Measurements from ENCODE around the gene RPL39.
A peak's percentile ranks its signal among the peaks of the same experiment; 100 is the strongest.
"Not testable (repeated sequence)": the region's sequence is repeated elsewhere in the genome, so short reads cannot be mapped to it uniquely, and the experiment has no call there.

RPL39 gene

GRCh38 chrX:119784747-119785446, 6.5 kb downstream of the RPL39 start:
- peak; percentile 44 for DNase-seq (ENCODE audit: low spot score)
- peak; percentile 57 for TF ChIP-seq CTCF (IDR thresholded peaks at IDR 0.05; ENCODE audit: borderline replicate concordance, control extremely low read depth, extremely low read depth, insufficient read depth, missing control alignments)
- in situ Hi-C loops (cut with MboI; ENCODE audit: low sequenced_read_pairs, unreplicated experiment), result loop anchor here (10.0 to 25.0 kb wide), 2 partner anchors 270 to 352 kb away; no protein-coding TSS in a partner anchor

GRCh38 chrX:119783026-119783425, 8.4 kb downstream of the RPL39 start:
- TF ChIP-seq CTCF (IDR thresholded peaks at IDR 0.05; ENCODE audit: borderline replicate concordance, control extremely low read depth, extremely low read depth, insufficient read depth, missing control alignments), result no peak
- no peak for DNase-seq (ENCODE audit: low spot score)
- in situ Hi-C loops (cut with MboI; ENCODE audit: low sequenced_read_pairs, unreplicated experiment), result loop anchor here (10.0 to 25.0 kb wide), 2 partner anchors 268 to 354 kb away; no protein-coding TSS in a partner anchor

GRCh38 chrX:119778829-119779228, 12.6 kb downstream of the RPL39 start:
- in situ Hi-C loops (cut with MboI; ENCODE audit: low sequenced_read_pairs, unreplicated experiment), result loop anchor here (25.0 kb wide), 1 partner anchor 358 kb away; no protein-coding TSS in a partner anchor
- DNase-seq (ENCODE audit: low spot score), result no peak
- no peak for TF ChIP-seq CTCF (IDR thresholded peaks at IDR 0.05; ENCODE audit: borderline replicate concordance, control extremely low read depth, extremely low read depth, insufficient read depth, missing control alignments)

GRCh38 chrX:119775517-119776238, 15.8 kb downstream of the RPL39 start:
- TF ChIP-seq CTCF (IDR thresholded peaks at IDR 0.05; ENCODE audit: borderline replicate concordance, control extremely low read depth, extremely low read depth, insufficient read depth, missing control alignments), result no peak
- in situ Hi-C loops (cut with MboI; ENCODE audit: low sequenced_read_pairs, unreplicated experiment), result loop anchor here (25.0 kb wide), 1 partner anchor 362 kb away; no protein-coding TSS in a partner anchor
- peak; percentile 37 for DNase-seq (ENCODE audit: low spot score)

GRCh38 chrX:119769388-119769787, 22.0 kb downstream of the RPL39 start:
- DNase-seq (ENCODE audit: low spot score); in situ Hi-C loops (cut with MboI; ENCODE audit: low sequenced_read_pairs, unreplicated experiment): not testable (repeated sequence)

GRCh38 chrX:119768436-119768835, 23.0 kb downstream of the RPL39 start:
- in situ Hi-C loops (cut with MboI; ENCODE audit: low sequenced_read_pairs, unreplicated experiment); DNase-seq (ENCODE audit: low spot score): not testable (repeated sequence)

- in situ Hi-C loops (cut with MboI; ENCODE audit: low sequenced_read_pairs, unreplicated experiment), result no loop called here
- TF ChIP-seq CTCF (IDR thresholded peaks at IDR 0.05; ENCODE audit: borderline replicate concordance, control extremely low read depth, extremely low read depth, insufficient read depth, missing control alignments), result no peak
- peak; percentile 27 for DNase-seq (ENCODE audit: low spot score)
Observed at GRCh38 chrX:119763836-119764387, 27.5 kb downstream of the RPL39 start.
